ENCODE measurements around the gene CDYL. TPM values are rescaled to one million over a fixed set of nuclear protein-coding genes. Genes with fewer than 3 reads are reported as not detected.

CDYL gene
- total and polyA plus RNA-seq, 2 of the 4 experiments (the other 2 are of a cell fraction): 14.2 to 92.1 TPM

- no peak overlapping the region for H2BK5ac ChIP-seq (ENCODE audit: low read depth, low read length, poor library complexity, severe bottlenecking)
- no peak overlapping the region for H3K4me2 ChIP-seq (ENCODE audit: low read depth, low read length)
- WGBS, 2 experiments (ENCODE audit: extremely low coverage in 2 of 2, insufficient read length in 1 of 2): 83% methylated on average over 1 of the region's 2 CpGs; no CpG with 5 or more reads in 1 of the 2 experiments
- H2AK9ac ChIP-seq (replicated peaks; ENCODE audit: low read depth, low read length, poor library complexity): no peak overlapping the region
- H3K27me3 ChIP-seq (ENCODE audit: control insufficient read depth, insufficient read depth, low read length): peaks cover 18% of the 10 kb centered on the region; the same call in 1 of the 2 replicates
- H4K20me1 ChIP-seq (ENCODE audit: insufficient read depth, low read length): no peaks in the 10 kb centered on the region
- no peak overlapping the region for H3K14ac ChIP-seq (replicated peaks; ENCODE audit: low read depth, low read length)
- H3K56ac ChIP-seq (ENCODE audit: extremely low read depth, insufficient read depth, low read length): no peak overlapping the region
- in situ Hi-C loops (cut with MboI; ENCODE audit: low sequenced_read_pairs): no loop called here
- H4K91ac ChIP-seq (ENCODE audit: insufficient read depth, low read depth, low read length): no peak overlapping the region
- peaks cover 4% of the 10 kb centered on the region for H3K4me1 ChIP-seq (ENCODE audit: control insufficient read depth, insufficient read depth, low read length)
- no peak overlapping the region for H3K4ac ChIP-seq (ENCODE audit: low read depth, low read length)
- no TSS peak for BruUV-seq (replicated peaks)
- peak; percentile 66 for DNase-seq
- H3K9me3 ChIP-seq (ENCODE audit: control insufficient read depth, insufficient read depth, low read length): no peaks in the 10 kb centered on the region
- no peak overlapping the region for H3K27ac ChIP-seq (ENCODE audit: insufficient read depth, low read length)
- H2AK5ac ChIP-seq (ENCODE audit: low read depth, low read length): no peak overlapping the region
- ATAC-seq (ENCODE audit: low read depth): peak; percentile 56
- no peak overlapping the region for H2BK20ac ChIP-seq (ENCODE audit: low read depth, low read length)
- H2AFZ ChIP-seq (replicated peaks; ENCODE audit: low read length, poor library complexity): no peak overlapping the region
- ChIA-PET POLR2A (ENCODE audit: unreplicated experiment) (no interaction called here), CTCF (no interaction called here)
- dilution Hi-C loops (cut with HindIII; ENCODE audit: low sequenced_read_pairs, unreplicated experiment): no loop called here
- no peak overlapping the region for H2BK15ac ChIP-seq (ENCODE audit: low read depth, low read length)
- no peak overlapping the region for H3K4me3 ChIP-seq (ENCODE audit: insufficient read depth, low read depth, low read length)
- H3K18ac ChIP-seq (ENCODE audit: low read depth, low read length): no peak overlapping the region
- H4K8ac ChIP-seq (ENCODE audit: low read depth in 2 of 2, low read length in 2 of 2): no peak overlapping the region
- no peak overlapping the region for H2BK120ac ChIP-seq (ENCODE audit: low read depth, low read length)
- no peaks in the 10 kb centered on the region for H3K79me1 ChIP-seq (ENCODE audit: low read depth in 1 of 2, low read length in 2 of 2)
- no peak overlapping the region for H4K5ac ChIP-seq (ENCODE audit: low read depth, low read length)
- H3K9ac ChIP-seq (ENCODE audit: low read depth, low read length): no peak overlapping the region
- H3K9me1 ChIP-seq (ENCODE audit: insufficient read depth, low read length): no peaks in the 10 kb centered on the region
- TF ChIP-seq MAZ (IDR thresholded peaks at IDR 0.05; ENCODE audit: borderline replicate concordance, low read depth, low read length): no peak
- no peak for TF ChIP-seq MXI1 (IDR thresholded peaks at IDR 0.05; ENCODE audit: borderline replicate concordance, low read depth, low read length)
- no peak for TF ChIP-seq CEBPB (IDR thresholded peaks at IDR 0.05; ENCODE audit: low read depth, low read length)
- no peak for TF ChIP-seq RAD21 (IDR thresholded peaks at IDR 0.05; ENCODE audit: low read length)
- TF ChIP-seq CHD1 (IDR thresholded peaks at IDR 0.05; ENCODE audit: low read depth, low read length): no peak
- no peak for TF ChIP-seq SMC3 (IDR thresholded peaks at IDR 0.05; ENCODE audit: low read depth, low read length)
- 0 out of 2 replicates have a peak, but pooled peaks have one; percentile 10 for TF ChIP-seq MAFK (IDR thresholded peaks at IDR 0.05; ENCODE audit: low read depth, low read length)
- TF ChIP-seq RFX5 (IDR thresholded peaks at IDR 0.05; ENCODE audit: low read depth, low read length): no peak
- TF ChIP-seq FOS (IDR thresholded peaks at IDR 0.05; ENCODE audit: low read depth, low read length): 0 out of 2 replicates have a peak, but pooled peaks have one; percentile 5
- TF ChIP-seq USF2 (IDR thresholded peaks at IDR 0.05; ENCODE audit: low read depth, low read length): no peak
- TF ChIP-seq, protein P1, sequence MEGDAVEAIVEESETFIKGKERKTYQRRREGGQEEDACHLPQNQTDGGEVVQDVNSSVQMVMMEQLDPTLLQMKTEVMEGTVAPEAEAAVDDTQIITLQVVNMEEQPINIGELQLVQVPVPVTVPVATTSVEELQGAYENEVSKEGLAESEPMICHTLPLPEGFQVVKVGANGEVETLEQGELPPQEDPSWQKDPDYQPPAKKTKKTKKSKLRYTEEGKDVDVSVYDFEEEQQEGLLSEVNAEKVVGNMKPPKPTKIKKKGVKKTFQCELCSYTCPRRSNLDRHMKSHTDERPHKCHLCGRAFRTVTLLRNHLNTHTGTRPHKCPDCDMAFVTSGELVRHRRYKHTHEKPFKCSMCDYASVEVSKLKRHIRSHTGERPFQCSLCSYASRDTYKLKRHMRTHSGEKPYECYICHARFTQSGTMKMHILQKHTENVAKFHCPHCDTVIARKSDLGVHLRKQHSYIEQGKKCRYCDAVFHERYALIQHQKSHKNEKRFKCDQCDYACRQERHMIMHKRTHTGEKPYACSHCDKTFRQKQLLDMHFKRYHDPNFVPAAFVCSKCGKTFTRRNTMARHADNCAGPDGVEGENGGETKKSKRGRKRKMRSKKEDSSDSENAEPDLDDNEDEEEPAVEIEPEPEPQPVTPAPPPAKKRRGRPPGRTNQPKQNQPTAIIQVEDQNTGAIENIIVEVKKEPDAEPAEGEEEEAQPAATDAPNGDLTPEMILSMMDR (conservative IDR thresholded peaks at IDR 0.05; ENCODE audit: low read depth, low read length): no peak
- TF ChIP-seq NFE2L2 (IDR thresholded peaks at IDR 0.05; ENCODE audit: low read depth, low read length): no peak
- 0 out of 2 replicates have a peak, but pooled peaks have one; percentile 5 for TF ChIP-seq BHLHE40 (IDR thresholded peaks at IDR 0.05; ENCODE audit: low read depth, low read length)
- no peak for TF ChIP-seq RCOR1 (IDR thresholded peaks at IDR 0.05; ENCODE audit: insufficient replicate concordance, low read length)
- no peak for TF ChIP-seq ELK1 (IDR thresholded peaks at IDR 0.05; ENCODE audit: borderline replicate concordance, low read depth, low read length)
- no peak for TF ChIP-seq POLR2A (IDR thresholded peaks at IDR 0.05; ENCODE audit: low read depth, low read length)
- H3K23ac ChIP-seq (ENCODE audit: low read depth, low read length): no peak overlapping the region
- no peaks in the 10 kb centered on the region for H3K36me3 ChIP-seq (ENCODE audit: control insufficient read depth, insufficient read depth, low read length)
- intact Hi-C loops (cut with micrococcal nuclease): no loop called here
These were observed 20.0 kb upstream of the CDYL start for GRCh38 chr6:4756247-4756646.

Measured in IMR-90 (cell line).